ENCODE results near the gene LLGL2. TPM values are rescaled to one million over a fixed set of nuclear protein-coding genes. Genes with fewer than 3 reads are reported as not detected.

Gene LLGL2
- total and polyA plus RNA-seq, 7 donors = 1.4 to 3.3 (median 1.5) TPM

DNA sequence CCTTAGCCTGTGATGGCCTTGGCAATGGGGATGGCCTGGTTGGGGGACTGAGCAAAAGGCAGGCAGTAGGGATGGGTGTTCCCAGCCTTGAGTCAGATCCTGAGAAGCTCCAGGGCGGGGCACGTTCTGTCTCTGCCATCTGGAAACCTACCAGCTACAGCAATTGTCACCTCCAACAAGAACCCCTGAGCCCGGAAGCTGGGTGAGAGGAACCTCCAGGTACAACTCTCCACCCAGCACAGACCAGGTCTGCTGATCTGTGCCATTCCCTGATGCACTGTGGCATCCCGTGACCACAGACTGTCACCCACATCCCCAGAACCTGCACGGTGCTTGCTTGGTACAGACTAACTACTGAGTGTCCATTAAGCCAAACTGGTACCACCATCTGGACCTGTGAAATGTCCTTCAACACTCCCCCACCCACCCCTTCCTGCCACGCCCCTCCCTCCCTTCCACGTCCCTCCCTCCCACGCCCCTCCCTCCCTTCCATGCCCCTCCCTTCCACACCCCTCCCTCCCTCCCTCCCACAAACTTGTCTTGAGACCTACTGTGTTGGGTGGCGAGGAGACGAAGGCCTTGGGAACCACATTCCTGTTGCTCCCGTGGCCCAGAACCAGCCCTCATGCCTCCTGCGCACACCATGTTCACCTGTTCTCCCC, 78.7 kb downstream of the LLGL2 start:
- intact Hi-C loops (cut with DNase I) = no loop called here
- Histone ChIP-seq H3K27me3 (ENCODE audit: insufficient read depth in 3 of 3, low read length in 2 of 3) (no peaks in the 10 kb centered on the region), H3K27ac (no peak overlapping the region), H3K4me3 (no peak overlapping the region), H3K9me3 (no peaks in the 10 kb centered on the region), H3K36me3 (ENCODE audit: insufficient read depth in 1 of 2, low read depth in 1 of 2) (no peaks in the 10 kb centered on the region), H3K4me1 (no peaks in the 10 kb centered on the region)
- no peak for ATAC-seq
- WGBS, 3 donors = 69 to 81% (median 73%) methylated on average over 11 to 12 of the region's 12 CpGs
- DNase-seq = peak in 1 of 2 donors; percentile 15
- TF ChIP-seq, protein P1, sequence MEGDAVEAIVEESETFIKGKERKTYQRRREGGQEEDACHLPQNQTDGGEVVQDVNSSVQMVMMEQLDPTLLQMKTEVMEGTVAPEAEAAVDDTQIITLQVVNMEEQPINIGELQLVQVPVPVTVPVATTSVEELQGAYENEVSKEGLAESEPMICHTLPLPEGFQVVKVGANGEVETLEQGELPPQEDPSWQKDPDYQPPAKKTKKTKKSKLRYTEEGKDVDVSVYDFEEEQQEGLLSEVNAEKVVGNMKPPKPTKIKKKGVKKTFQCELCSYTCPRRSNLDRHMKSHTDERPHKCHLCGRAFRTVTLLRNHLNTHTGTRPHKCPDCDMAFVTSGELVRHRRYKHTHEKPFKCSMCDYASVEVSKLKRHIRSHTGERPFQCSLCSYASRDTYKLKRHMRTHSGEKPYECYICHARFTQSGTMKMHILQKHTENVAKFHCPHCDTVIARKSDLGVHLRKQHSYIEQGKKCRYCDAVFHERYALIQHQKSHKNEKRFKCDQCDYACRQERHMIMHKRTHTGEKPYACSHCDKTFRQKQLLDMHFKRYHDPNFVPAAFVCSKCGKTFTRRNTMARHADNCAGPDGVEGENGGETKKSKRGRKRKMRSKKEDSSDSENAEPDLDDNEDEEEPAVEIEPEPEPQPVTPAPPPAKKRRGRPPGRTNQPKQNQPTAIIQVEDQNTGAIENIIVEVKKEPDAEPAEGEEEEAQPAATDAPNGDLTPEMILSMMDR (IDR thresholded peaks at IDR 0.05) = no peak

DNA sequence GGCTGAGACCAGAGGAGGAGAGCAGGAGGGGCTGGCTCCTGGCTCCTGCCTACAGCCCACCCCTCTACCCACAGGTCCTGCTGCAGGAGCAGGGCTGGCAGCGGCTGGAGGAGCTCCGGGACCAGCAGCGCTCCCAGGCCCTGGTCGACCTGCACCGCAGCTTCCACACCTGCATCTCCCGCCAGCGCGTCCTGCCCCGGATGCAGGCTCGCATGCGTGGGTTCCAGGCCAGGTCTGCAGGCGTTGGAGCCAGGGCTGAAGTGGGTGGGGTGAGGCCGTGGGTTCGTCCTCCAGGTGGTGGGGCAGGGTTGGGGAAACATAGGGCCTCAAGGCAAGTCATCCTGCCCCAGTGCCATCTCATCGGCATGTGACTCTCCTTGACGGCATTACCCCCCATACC, 80.3 kb downstream of the LLGL2 start:
- Histone ChIP-seq H3K36me3 (ENCODE audit: insufficient read depth in 1 of 2, low read depth in 1 of 2) (no peaks in the 10 kb centered on the region), H3K4me1 (no peaks in the 10 kb centered on the region), H3K27me3 (ENCODE audit: insufficient read depth in 3 of 3, low read length in 2 of 3) (no peaks in the 10 kb centered on the region), H3K4me3 (no peak overlapping the region), H3K27ac (no peak overlapping the region), H3K9me3 (no peaks in the 10 kb centered on the region)
- DNase-seq (peak; percentile 10 to 26), ATAC-seq (no peak)
- intact Hi-C loops (cut with DNase I) = no loop called here
- WGBS, 3 donors = 79 to 86% (median 84%) methylated on average over 13 to 16 of the region's 16 CpGs
- TF ChIP-seq, protein P1 (IDR thresholded peaks at IDR 0.05) = no peak

DNA sequence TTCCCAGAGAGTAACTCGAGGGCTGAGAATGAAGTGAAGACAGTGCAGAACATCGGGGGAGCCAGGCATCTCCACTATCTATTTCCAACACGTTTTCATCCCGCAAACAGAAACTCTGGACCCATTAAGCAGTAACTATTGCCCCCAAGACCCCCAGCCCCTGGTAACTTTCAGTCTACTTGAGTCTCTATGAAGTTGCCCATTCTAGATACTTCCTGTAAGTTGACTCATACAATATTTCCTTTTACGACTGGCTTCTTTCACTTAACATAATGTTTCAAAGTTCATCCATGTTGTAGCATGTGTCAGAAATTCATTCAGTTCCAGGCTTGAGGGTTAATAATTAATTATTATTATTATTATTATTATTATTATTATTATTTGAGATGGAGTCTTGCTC, 81.6 kb downstream of the LLGL2 start:
- H3K9me3 ChIP-seq = no peaks in the 10 kb centered on the region
- peaks cover 0 to 4% of the 10 kb centered on the region in 2 donors for H3K36me3 ChIP-seq (ENCODE audit: insufficient read depth in 1 of 2, low read depth in 1 of 2)
- H3K4me3 ChIP-seq = no peak overlapping the region
- WGBS, 3 donors = 74 to 85% (median 79%) methylated on average over 5 of the region's 5 CpGs
- intact Hi-C loops (cut with DNase I) = no loop called here
- no peaks in the 10 kb centered on the region for H3K27me3 ChIP-seq (ENCODE audit: insufficient read depth in 3 of 3, low read length in 2 of 3)
- DNase-seq = no peak
- no peak overlapping the region for H3K27ac ChIP-seq
- ATAC-seq = no peak
- no peaks in the 10 kb centered on the region for H3K4me1 ChIP-seq
- TF ChIP-seq, protein P1 (IDR thresholded peaks at IDR 0.05) = no peak

DNA sequence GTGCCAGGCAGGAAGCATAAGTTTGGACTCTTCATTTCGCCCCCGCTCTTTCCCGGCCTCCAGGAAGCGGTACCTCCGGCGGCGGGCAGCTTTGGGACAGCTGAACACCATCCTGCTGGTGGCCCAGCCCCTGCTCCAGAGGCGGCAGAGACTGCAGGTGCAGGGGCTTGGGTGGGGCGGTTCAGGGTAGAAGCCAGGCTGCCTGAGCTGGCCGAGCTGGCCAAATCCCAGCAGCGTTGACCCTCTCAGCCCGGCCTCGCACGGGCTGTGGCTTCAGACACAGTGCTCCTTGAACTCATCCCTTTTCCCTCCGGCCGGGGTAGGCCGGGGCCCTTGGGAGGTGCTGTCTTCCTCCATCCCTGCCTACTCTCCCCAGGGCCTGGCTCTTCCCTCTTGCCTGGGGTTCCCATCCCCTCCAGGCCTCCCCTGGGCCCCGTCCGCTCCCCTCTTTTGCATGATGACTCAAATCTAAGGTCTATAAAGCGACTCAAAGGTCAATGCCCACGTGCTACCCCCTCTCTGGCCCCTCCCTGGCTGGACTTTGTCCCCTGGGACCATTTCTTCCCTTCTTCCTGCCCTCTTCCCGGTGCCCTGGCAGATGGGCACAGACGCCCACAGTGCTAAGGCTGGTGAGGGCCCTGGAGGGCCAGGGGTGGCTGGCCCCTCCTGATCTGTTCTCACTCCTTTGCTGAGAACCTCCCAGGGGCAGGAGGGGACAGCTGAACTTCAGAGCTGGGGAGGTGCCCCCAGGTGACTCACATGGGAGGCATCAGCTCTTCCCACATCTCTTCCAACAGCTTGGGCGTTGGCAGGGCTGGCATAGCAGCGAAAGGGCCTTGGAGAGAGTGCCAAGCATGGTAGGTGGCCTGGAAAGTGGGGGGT, 84.8 kb downstream of the LLGL2 start:
- no peak for ATAC-seq
- Histone ChIP-seq H3K9me3 (no peaks in the 10 kb centered on the region), H3K27ac (no peak overlapping the region), H3K36me3 (ENCODE audit: insufficient read depth in 1 of 2, low read depth in 1 of 2) (peaks cover 0 to 22% of the 10 kb centered on the region in 2 donors), H3K4me1 (no peaks in the 10 kb centered on the region), H3K27me3 (ENCODE audit: insufficient read depth in 3 of 3, low read length in 2 of 3) (no peaks in the 10 kb centered on the region), H3K4me3 (no peak overlapping the region)
- intact Hi-C loops (cut with DNase I) = no loop called here
- DNase-seq = peak in 1 of 2 donors; percentile 26
- TF ChIP-seq, protein P1 (IDR thresholded peaks at IDR 0.05) = no peak
- WGBS, 3 donors = 82 to 91% (median 87%) methylated on average over 23 to 25 of the region's 25 CpGs

All from psoas muscle (tissue), 8 donors.